A549 (cell line): ENCODE results near the gene SELPLG. TPM values are rescaled to one million over a fixed set of nuclear protein-coding genes. Genes with fewer than 3 reads are reported as not detected.

Source experiments
- ATAC-seq, 2 experiments: fragments of 200-7000 bp in 1 of 2; fragments of >200 bp in 1 of 2; cut with Nextera tagmentation in 1 of 2; cut with Tn5 transposase in 1 of 2; 3 replicates each; pipeline versions ENCODE4 v1.8.0 to v1.9.1; 2018 to 2020; ENCODE audit warnings: mild to moderate bottlenecking in 1 of 2, moderate library complexity in 1 of 2
- CTCF ChIA-PET: fragments of 300-600 bp; sonication (Branson Sonifier 250); formaldehyde crosslinking; extraction: SDS; loops from one replicate; lab custom pipeline; 2021; ENCODE audit warnings: antibody characterized with exemption, inconsistent platforms; lab: Yijun Ruan, JAX
- POLR2A ChIA-PET: fragments of 350-600 bp; formaldehyde crosslinking; extraction: SDS; loops from one replicate; lab custom pipeline; 2021; ENCODE audit warnings: antibody characterized with exemption, inconsistent platforms; lab: Yijun Ruan, JAX
- DNase-seq, 2 experiments: peaks; one replicate each; pipeline versions ENCODE4 v3.0.0 to v3.0.0-alpha.2; 2011 to 2016; ENCODE audit warnings: low read depth in 1 of 2, low spot score in 1 of 2
- FAIRE-seq: peaks from 2 replicates; lab custom pipeline; 2011; peaks lifted over from hg19 to GRCh38; lab: Jason Lieb, UNC
- H3K27ac ChIP-seq, 2 experiments: fragments of >200 bp; sonication (Bioruptor Twin); formaldehyde crosslinking; 3 replicates each; pipeline ENCODE4 v1.5.1; 2016 to 2017
- H3K4me1 ChIP-seq: fragments of >200 bp; sonication (Bioruptor Twin); formaldehyde crosslinking; 3 replicates; pipeline ENCODE4 v1.6.1; 2016
- H3K4me2 ChIP-seq: fragments of >200 bp; sonication (Bioruptor Twin); formaldehyde crosslinking; 3 replicates; pipeline ENCODE4 v1.6.1; 2016
- H3K4me3 ChIP-seq: fragments of >200 bp; sonication (Bioruptor Twin); formaldehyde crosslinking; 3 replicates; pipeline ENCODE4 v1.5.1; 2016
- H3K9me3 ChIP-seq: fragments of >200 bp; sonication (Bioruptor Twin); formaldehyde crosslinking; 3 replicates; pipeline ENCODE4 v1.6.1; 2016
- BHLHE40 ChIP-seq: IDR thresholded peaks from 2 replicates; pipeline ENCODE4 v1.6.1; 2012; ENCODE audit warnings: low read depth, low read length, inconsistent platforms
- EHF ChIP-seq: fragments of 250-450 bp; sonication (Bioruptor Pico); IDR thresholded peaks from 2 replicates; pipeline ENCODE4 v1.5.0; 2020; ENCODE audit warnings: mild to moderate bottlenecking
- FOSL2 ChIP-seq, 2 experiments: fragments of 450-650 bp in 1 of 2; fragments of >200 bp in 1 of 2; sonication (Bioruptor Twin) in 1 of 2; formaldehyde crosslinking; IDR thresholded peaks; 2 replicates each; pipeline versions ENCODE4 v1.5.0 to v1.6.1; 2016 to 2020; ENCODE audit warnings: mild to moderate bottlenecking in 1 of 2, moderate library complexity in 1 of 2
- HOXA7 ChIP-seq: fragments of 250-450 bp; sonication (Bioruptor Pico); IDR thresholded peaks from 2 replicates; pipeline ENCODE4 v1.5.0; 2020; ENCODE audit warnings: mild to moderate bottlenecking, moderate library complexity
- JUN ChIP-seq, 2 experiments: fragments of >200 bp; sonication (Bioruptor Twin); formaldehyde crosslinking; IDR thresholded peaks; 2 replicates in 1 of 2; 3 replicates in 1 of 2; pipeline ENCODE4 v1.6.1; 2016 to 2017
- KDM1A ChIP-seq: fragments of 200-600 bp; sonication (generic); IDR thresholded peaks from 2 replicates; pipeline ENCODE4 v1.6.1; 2016; ENCODE audit warnings: low read depth, mild to moderate bottlenecking
- MYC ChIP-seq: IDR thresholded peaks from 2 replicates; pipeline ENCODE4 v1.6.1; 2012; ENCODE audit warnings: mild to moderate bottlenecking, inconsistent platforms, low read length, improper control_type of control experiment, borderline replicate concordance
- NPAS2 ChIP-seq: fragments of 250-450 bp; sonication (Bioruptor Pico); IDR thresholded peaks from 2 replicates; pipeline ENCODE4 v1.8.0; 2022; ENCODE audit warnings: mild to moderate bottlenecking, moderate library complexity, borderline replicate concordance
- PHF8 ChIP-seq: fragments of 200-600 bp; sonication (generic); IDR thresholded peaks from 2 replicates; pipeline ENCODE4 v1.6.1; 2016; ENCODE audit warnings: low read depth, mild to moderate bottlenecking, antibody characterized with exemption, moderate library complexity, borderline replicate concordance
- POLR2AphosphoS2 ChIP-seq: conservative IDR thresholded peaks from 2 replicates; pipeline ENCODE4 v1.6.1; 2012; ENCODE audit warnings: low read length, improper control_type of control experiment, inconsistent platforms
- RAD21 ChIP-seq, 2 experiments: fragments of >200 bp in 1 of 2; sonication (Bioruptor Twin) in 1 of 2; formaldehyde crosslinking in 1 of 2; IDR thresholded peaks in 1 of 2; conservative IDR thresholded peaks in 1 of 2; 2 replicates in 1 of 2; 3 replicates in 1 of 2; pipeline ENCODE4 v1.6.1; 2012 to 2018; ENCODE audit warnings: inconsistent platforms in 1 of 2
- RCOR1 ChIP-seq: fragments of 150-350 bp; IDR thresholded peaks from 2 replicates; pipeline ENCODE4 v1.6.1; 2014; ENCODE audit warnings: antibody characterized with exemption, low read length, low read depth
- RNF2 ChIP-seq: fragments of 200-600 bp; sonication (generic); IDR thresholded peaks from 2 replicates; pipeline ENCODE4 v1.6.1; 2016; ENCODE audit warnings: low read depth, mild to moderate bottlenecking, antibody characterized with exemption, moderate library complexity, borderline replicate concordance
- TFCP2L1 ChIP-seq: fragments of 250-450 bp; sonication (Bioruptor Pico); IDR thresholded peaks from 2 replicates; pipeline ENCODE4 v1.5.0; 2021; ENCODE audit warnings: mild to moderate bottlenecking
- WGBS: methylation state at CpG from one replicate; pipeline ENCODE4 v1.1.6; 2017; ENCODE audit errors: missing lambda C conversion rate; 5-methylcytosine and 5-hydroxymethylcytosine counted together
- polyA plus RNA-seq, 4 experiments: library from polyadenylated mRNA; depleted of rRNA in 3 of 4; stranded (reverse); fragments of >200 nt; fragmentation: RNase III in 1 of 4; extraction: RNeasy Plus Mini Kit Qiagen cat#74134 plus additional on column Dnase treatment in 1 of 4; gene quantifications; 2 replicates in 3 of 4; 3 replicates in 1 of 4; pipeline ENCODE4 v1.2.3, GENCODE V29; 2011 to 2017
- TF ChIP-seq, protein P1 (sequence below): fragments of >200 bp; sonication (Bioruptor Twin); formaldehyde crosslinking; IDR thresholded peaks from 2 replicates; pipeline ENCODE4 v1.6.1; 2016

Gene SELPLG
- polyA plus RNA-seq, 2 of the 4 experiments (the other 2 are of a cell fraction): 0.17 to 0.67 TPM

DNA sequence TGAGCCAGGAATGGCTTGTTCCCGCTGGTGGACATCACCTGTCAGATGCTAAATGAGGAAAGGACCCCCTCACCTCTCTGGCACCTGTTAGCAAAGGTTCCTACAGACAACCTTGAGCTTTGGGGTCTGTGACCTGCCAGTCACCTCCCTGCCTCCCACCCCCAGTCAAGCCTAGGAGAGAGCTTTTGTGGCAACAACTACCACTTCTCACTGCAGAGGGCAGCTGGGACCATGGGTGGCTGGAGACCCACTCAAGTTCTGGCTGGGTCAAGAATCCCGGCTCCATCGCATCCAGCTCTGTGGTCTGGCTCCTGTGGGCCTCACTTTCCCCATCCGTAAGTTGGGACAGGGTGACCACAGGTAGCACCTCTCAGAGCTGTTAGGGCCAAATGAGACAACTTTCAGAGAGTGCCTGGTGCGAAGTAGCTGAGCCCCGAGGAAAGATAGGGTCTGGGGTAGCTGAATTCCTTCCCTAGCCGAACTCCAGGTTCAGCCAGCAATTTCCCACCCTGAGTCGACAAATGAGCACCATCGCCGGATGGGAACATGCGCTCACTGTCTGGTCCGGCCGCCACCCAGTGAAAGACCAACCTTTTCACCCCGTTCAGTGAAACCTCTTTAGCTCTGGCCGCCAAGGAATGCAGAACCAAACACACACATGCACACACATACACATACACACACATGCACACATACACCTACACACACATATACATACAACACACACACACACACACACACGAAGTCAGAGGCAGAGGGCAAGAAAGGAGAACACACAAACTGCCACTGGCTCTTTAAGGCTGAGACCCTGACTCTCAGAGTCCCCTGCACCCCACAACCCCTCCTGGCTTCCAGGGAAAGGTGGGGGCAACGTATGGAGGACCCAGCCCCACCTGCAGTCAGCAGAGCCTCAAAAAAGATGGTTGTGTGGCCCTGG is 37.7 kb downstream of the SELPLG start:
- FAIRE-seq: no peak
- ChIA-PET POLR2A (no interaction called here), CTCF (interaction anchor here (17.9 kb wide), 1 partner anchor 23 kb away, joined by 166 read pairs; no protein-coding TSS in a partner anchor)
- DNase-seq: no peak
- no peak for ATAC-seq
- no peaks in the 10 kb centered on the region for H3K9me3 ChIP-seq
- TF ChIP-seq RAD21 (conservative IDR thresholded peaks at IDR 0.05 in 1 of 2, IDR thresholded peaks at IDR 0.05 in 1 of 2) (no peak), POLR2AphosphoS2 (no peak)
- H3K4me2 ChIP-seq: no peak overlapping the region
- no peak overlapping the region for H3K27ac ChIP-seq
- no peak overlapping the region for H3K4me3 ChIP-seq
- no peaks in the 10 kb centered on the region for H3K4me1 ChIP-seq
- 79% methylated on average over 17 of the region's 17 CpGs for WGBS

GRCh38 chr12:108594960-108595710 is 38.6 kb downstream of the SELPLG start:
- 87% methylated on average over 7 of the region's 7 CpGs for WGBS
- ATAC-seq: no peak
- CTCF ChIA-PET: interaction anchor here (17.9 kb wide), 1 partner anchor 24 kb away, joined by 166 read pairs; no protein-coding TSS in a partner anchor

DNA sequence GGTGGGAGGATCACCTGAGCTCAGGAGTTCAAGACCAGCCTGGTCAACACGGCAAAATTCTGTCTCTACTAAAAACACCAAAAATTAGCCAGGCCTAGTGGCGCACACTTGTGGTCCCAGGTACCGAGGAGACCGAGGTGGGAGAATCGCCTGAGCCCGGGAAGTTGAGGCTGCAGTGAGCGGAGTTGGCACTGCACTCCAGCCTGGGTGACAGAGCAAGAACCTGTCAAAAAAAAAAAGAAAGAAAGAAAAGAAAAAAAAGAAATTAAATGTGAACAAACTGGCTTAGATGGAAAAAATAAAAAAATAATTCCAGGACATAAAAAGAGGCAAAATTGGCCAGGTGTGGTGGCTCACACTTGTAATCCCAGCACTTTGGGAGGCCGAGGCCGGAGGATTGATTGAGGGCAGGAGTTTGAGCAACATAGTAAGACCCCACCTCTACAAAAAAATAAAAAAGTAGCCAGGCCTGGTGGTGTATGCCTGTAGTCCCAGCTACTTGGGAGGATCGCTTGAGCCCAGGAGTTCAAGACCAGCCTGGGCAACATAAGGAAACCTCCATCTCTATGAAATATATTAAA is 39.3 kb downstream of the SELPLG start:
- H3K9me3 ChIP-seq: no peaks in the 10 kb centered on the region
- FAIRE-seq (no peak), ATAC-seq (no peak), DNase-seq (no peak)
- H3K4me1 ChIP-seq: no peaks in the 10 kb centered on the region
- H3K4me2 ChIP-seq: no peak overlapping the region
- 95% methylated on average over 10 of the region's 10 CpGs for WGBS
- no peak overlapping the region for H3K27ac ChIP-seq
- TF ChIP-seq RCOR1 (no peak), EHF (no peak), TFCP2L1 (CRISPR knock-in tag) (no peak), RNF2 (no peak), NPAS2 (CRISPR knock-in tag) (no peak)
- ChIA-PET CTCF (interaction anchor here (1.3 to 17.9 kb wide), 3 partner anchors 24 to 32 kb away, joined by 3 to 166 read pairs (median 5); partner anchors contain the start of gene ISCU), POLR2A (no interaction called here)
- H3K4me3 ChIP-seq: no peak overlapping the region

More at GRCh38 chr12:108594960-108595710, 38.6 kb downstream of the SELPLG start:
- no peaks in the 10 kb centered on the region for H3K4me1 ChIP-seq
- no peak overlapping the region for H3K4me2 ChIP-seq
- TF ChIP-seq FOSL2 (IDR thresholded peaks at IDR 0.05) (no peak), FOSL2 (CRISPR knock-in tag; IDR thresholded peaks at IDR 0.05) (no peak), HOXA7 (CRISPR knock-in tag) (no peak), BHLHE40 (no peak), PHF8 (no peak), JUN (IDR thresholded peaks at IDR 0.05) (no peak), KDM1A (no peak), EHF (no peak), MYC (no peak)
- TF ChIP-seq, protein P1, sequence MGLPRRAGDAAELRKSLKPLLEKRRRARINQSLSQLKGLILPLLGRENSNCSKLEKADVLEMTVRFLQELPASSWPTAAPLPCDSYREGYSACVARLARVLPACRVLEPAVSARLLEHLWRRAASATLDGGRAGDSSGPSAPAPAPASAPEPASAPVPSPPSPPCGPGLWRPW: no peak
- DNase-seq (no peak), FAIRE-seq (no peak)
- H3K4me3 ChIP-seq: no peak overlapping the region
- H3K27ac ChIP-seq: no peak overlapping the region
- POLR2A ChIA-PET: no interaction called here
- no peaks in the 10 kb centered on the region for H3K9me3 ChIP-seq
